ENCODE measurements around the gene LDB2.

LDB2 gene

DNA sequence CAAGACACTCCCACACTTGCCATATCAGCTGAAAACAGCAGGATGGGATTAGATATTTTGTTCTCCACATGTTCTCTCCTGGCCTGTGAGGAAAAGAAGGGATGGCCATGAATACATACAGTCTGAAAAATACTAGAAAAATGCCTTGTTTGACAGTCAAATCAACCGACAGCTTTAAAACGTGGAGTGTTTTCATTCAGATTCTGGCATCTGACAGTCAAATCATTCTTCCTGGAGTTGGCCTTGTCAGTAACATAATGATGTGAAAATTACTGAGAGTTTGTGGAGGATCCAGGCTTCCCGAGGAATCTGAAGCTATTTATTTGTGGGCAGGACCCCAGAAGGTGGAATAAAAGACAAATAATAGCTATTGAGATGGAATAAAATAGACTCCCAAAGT lies 188.2 kb downstream of the LDB2 start:
- DNase-seq = no peak

DNA sequence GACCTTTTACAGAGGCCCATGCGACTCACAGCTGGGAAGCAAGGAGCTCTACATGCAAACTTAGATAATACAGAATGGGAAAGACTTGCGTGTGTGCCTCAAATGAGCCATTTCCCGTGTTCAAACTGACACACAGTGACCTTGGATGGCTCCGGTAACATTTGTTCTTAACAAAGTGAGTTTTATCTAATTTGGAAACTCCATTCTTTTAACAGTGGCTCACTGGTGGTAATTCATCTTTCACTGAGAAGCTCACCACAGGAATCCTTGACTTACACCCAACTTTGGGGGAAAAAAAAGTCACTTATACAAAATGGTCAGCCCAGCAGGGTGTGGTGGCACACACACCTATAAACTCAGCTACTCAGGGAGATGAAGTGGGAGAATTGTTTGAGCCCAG lies 190.6 kb downstream of the LDB2 start:
- no peak for DNase-seq

DNA sequence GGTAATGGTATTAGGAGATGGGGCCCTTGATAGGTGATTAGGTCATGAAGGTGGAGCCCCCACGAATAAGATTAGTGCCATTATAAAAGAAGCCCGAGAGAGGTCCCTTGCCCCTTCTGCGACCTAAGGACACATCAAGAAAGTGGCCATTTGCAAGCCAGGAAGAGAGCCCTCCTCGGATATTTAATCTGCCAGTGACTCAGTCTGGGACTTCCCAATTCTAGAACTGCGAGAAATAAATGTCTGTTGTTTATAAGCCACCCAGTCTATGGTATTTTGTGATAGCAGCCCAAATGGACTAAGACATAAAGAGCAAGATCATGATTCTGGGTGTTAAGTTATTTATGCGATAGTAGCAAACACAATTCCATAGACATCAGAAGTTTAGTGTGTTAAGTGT lies 192.2 kb downstream of the LDB2 start:
- no peak for DNase-seq

DNA sequence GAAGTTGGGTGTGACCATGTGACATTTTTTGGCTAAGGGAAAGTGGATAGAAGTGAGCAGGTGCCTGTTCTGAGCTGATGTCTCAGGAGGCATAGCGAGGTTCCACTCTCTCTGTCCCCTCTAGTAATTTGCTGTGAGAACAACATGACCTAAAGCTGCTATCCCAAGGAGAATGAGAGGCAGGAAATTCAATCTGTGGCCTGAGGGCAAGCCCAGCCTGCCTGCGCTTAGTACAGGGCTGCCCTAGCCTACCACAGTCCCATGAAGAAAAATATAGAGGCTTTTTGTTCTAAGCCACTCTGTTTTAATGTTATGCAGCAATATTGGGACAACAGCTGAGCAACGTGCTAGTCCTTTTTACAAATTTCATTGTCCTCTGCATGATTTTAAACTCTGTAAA lies 193.1 kb downstream of the LDB2 start:
- DNase-seq = no peak

DNA sequence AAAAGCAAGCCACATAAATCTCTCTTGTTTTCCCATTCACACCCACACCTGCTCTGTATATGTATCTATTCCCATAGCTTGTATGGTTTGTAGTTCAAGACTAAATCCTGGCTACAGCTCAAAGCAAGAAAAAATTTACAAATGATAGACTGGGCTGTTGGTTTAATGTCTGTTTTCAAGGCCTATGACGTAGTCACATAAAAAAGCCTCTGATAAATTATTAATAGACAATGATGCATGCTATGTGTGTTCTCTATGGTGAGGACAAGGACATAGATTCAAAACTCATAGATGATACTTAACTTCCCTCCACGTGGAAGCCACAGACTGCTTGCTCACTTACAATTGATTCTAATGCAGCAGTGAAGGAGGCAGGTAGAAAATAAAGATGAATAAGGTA lies 194.0 kb downstream of the LDB2 start:
- no peak for DNase-seq

DNA sequence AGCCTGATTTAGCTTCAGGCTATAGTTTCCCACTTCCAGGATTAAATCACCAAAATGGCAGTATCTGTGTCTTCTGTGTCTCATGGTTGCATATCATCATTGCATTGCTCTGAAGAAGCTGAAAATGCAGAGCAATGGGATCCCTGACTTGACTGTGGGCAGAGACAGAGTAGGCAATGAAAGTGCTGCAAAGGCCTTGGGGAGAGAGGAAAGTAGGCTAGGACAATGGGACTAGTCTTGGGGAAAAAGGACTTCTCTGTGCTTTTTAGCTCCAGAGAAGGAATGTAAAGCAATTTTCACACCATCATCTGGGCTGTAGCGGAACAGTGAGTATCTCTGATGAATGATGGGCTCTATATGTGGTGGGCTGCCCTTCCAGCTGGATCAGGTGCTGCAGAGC lies 202.5 kb downstream of the LDB2 start:
- no peak for DNase-seq

DNA sequence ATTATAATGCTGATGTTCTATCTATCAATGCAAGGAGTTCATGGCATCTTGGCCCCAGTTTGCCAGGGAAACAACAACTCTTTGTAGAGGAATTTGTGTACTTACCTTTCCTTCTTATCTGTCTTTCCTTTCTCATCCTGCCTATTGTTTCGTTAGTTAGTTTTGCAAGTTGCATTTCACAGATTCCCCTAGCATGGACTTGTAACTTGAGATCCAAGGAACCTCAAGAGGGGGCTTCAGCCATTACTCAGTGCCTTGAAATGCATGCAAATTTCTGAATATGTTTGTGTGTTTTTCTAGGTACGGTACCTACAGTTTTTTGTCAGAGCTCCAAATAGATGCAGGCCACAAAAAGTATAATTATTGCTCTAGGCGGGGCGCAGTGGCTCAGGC lies 203.6 kb downstream of the LDB2 start:
- no peak for DNase-seq

DNA sequence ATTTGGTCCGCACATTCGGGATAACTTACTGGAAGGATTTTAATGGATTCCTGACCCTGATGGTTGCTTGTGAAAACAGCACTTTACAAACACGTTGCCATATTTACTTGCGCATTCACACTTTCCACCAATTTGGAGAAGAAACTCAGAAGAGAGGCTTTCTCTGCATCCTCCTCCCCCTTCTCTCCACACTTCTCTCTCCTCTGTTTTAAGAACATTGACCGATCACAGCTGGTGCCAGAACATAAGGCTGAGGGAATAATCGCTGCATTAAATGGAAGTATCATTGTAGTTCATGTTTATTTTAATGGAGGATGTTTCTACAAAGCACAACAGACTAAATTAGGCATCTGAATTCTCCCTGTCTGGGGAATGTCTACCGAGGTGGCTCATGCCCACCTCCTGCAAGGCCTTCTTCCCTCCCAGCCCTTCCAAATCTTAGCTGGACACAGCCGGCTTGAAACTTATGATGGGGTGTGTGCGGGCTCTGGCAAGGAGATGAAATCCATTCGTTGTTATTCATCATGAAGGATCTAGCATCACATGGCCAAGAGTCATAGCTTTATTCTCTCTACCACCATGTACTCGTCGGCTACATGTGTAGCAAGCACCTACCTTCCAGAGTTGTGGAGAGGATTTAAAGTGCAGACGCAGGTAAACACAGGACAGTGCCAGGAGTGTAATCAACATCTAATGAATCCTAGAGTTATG lies 204.1 kb downstream of the LDB2 start:
- no peak for DNase-seq

DNA sequence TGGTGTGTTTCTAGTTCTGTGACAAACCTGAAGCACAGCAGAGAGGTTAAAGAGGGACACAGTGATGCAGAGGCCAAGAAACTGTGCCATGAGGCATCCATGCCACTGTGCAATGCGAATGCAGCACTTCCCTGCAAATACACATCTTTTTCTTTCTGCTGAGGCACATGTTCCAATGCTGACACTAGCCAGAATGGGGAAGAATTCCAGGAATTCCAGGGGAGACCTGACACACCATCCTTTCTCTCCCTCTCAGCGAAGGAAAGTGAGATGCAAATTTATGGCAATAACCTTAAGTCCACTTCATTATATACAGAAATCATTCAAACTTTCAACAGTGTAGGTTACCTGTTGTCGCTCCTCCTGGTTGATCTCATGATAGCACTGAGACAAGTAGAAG lies 204.8 kb downstream of the LDB2 start:
- no peak for DNase-seq

DNA sequence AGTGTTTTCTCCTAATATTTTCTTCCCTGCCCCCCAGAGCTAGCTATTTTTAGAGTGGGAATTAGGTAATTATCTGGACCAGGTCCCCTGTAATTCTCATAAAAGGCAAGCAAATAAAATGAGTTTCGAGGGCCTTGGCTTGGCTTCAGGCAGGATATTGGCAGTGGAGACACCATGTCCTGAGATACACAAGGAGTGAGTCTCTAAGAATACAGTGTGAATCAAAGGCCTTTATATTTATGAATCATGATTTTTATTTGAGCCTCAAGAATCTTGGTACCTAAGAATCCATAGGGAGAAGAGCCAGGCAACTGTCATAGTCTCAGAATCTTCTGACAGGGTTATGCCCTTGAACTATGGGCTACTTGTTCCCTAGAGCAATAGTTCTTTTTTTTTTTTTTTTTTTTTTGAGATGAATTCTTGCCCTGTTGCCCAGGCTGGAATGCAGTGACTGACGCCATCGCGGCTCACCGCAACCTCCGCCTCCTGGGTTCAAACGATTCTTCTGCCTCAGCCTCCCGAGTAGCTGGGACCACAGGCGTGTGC lies 205.4 kb downstream of the LDB2 start:
- DNase-seq = no peak

DNA sequence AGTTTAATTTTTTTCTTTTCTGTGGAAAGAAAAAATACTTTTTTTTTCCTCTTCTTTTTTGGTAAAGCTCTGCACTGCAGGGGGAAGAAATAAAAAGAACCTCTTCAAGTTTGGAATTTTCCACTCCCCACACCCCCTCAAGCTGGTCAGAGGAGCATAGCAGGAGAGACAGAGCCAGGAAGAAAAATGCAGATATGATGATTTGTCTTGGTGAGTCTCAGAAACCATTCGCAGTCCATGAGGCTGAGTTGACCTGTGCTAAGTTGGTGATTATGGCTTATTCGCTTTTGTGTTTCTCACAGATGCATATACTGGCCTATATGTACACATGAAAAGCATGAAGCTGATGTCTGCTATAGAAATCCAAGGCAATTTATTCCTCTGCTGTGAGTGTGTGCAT lies 205.9 kb downstream of the LDB2 start:
- no peak for DNase-seq

DNA sequence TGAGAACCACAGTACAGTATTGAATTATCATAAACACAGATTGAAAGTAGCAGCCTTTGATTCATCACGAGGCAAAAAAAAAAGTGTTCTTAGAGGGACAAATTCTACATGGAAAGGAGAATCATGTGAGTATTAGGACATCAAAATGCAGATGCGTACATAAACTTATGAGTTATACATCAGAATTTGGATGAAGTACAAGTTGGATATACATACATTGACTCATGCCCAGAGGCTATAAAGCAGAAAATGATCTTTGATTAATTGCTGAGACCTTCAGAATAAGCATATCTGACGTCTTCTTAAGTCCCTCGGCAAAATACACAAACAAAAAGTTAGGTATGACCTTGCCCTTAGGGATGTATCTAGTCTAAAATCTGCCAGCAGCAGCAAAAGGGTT lies 206.4 kb downstream of the LDB2 start:
- DNase-seq = no peak

DNA sequence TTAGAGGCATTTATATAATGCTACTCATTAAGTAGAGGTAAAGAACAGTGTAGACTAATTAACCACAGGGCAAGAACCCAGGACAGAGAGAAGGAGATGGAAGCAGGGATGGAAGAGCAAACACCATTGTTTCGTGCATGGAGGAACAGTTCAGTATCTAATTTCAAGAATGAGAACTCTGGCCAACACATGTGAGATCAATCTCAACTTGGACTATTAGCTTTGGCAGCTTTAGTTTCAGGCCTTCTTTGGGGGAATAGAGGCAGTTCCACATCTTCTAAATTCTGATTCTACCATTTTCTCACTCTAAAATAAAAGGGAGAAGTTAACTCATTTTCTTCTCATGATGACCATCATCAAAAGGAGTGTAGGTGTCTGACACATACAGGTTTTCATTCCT lies 207.0 kb downstream of the LDB2 start:
- no peak for DNase-seq

DNA sequence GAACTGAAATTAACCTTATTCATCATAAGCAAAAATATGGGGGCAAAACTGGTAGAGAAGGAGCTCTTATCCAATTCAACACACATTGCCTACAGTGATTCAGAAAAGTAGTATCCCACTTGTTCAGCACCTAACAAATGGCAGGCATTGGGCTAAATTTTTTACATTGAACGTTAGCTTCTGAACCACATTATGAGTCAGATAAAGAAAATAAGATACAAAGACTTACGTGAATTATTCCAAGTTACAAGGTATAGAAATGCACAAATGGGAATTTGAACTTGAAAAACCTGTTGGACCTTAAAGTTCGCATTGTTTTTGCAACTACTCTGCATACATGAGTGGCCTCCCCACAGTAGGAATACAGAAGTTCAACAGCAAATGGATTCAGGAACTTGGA lies 210.6 kb downstream of the LDB2 start:
- no peak for DNase-seq

DNA sequence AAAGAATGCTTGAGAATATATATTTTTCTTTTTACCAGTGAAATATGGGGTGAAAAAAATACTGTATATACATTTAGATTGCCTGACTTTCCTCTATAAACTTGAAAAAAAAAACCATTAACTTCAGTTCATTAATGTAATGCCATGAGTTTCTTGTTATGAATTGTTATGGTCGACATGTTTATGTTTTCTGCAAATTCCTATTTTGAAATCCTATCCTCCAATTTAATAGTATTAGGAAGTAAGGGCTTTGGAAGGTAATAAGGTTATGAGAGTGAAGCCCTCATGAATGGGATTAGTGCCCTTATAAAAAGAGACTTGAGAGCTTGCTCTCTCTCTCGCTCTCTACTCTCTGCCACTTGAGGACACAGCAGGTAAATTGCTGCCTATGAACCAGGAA lies 211.4 kb downstream of the LDB2 start:
- DNase-seq = no peak

DNA sequence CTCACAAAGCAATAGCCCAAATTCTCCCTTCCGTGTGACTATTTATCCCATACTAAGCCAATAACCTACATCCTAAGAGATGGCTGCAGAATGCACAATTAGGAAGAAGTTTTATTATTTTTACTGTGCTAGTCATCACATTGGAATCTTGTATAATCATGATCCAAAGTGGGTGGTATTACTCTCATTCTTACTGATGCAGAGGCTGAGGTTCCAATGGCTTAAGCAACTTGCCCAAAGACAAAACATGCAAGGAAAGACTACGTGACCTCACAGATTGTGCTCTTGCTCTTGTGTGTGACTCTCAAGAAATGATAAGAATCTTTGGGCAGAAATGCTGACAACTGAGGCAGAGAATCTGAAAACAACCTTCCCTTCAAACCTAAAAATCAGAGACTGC lies 212.2 kb downstream of the LDB2 start:
- peak; percentile 90 for DNase-seq

DNA sequence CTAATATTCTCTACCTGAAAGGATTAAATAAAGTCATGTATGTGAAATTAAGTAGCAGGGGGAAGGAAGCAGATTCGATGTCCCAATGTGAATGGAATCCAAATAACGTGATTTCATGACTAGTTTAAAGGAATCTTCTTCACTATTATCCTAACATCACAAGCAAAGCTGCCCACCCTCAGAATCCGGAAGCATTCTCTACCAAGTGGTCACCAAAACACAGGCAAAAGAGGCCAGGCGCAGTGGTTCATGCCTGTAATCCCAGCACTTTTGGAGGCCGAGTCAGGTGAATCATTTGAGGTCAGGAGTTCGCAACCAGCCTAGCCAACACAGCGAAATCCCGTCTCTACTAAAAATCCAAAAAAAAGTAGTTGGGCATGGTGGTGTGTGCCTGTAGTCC lies 212.9 kb downstream of the LDB2 start:
- no peak for DNase-seq

DNA sequence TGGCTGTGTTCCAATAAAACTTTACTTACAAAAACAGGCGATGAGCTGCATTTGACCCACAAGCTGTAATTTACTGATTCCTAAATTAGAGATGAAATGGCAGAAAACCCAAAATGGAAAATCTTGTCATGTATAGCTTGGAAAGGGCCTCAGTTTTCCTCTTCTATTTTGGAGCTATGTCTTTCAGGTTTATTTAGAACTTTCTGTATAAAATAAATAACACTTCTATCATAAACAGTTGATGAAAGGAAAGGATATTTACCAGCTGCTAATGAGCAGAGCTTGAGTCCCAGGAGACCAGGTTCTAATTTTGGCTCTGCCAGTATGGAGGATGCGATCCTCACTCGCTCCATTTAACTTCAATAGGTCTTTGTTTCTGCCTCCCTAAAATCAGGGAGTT lies 213.5 kb downstream of the LDB2 start:
- DNase-seq = no peak

DNA sequence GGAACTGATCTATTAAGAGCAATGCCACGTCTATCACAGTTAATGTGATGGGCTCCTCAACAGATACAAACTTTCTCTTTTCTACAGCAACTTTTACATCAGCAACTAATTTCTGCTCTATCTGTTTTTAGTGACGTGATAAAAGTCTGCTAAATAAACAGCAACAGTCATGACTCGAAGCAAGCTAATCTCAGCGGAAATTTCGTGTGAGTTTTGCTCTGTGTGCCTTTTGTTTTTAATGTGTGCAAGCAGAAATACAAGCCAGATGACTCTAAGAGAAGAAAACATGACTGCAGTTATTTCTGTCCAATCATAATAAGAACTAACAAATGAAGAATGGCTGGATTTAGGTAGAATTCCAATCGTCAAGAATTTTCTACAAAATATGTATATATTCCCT lies 214.3 kb downstream of the LDB2 start:
- DNase-seq = no peak

DNA sequence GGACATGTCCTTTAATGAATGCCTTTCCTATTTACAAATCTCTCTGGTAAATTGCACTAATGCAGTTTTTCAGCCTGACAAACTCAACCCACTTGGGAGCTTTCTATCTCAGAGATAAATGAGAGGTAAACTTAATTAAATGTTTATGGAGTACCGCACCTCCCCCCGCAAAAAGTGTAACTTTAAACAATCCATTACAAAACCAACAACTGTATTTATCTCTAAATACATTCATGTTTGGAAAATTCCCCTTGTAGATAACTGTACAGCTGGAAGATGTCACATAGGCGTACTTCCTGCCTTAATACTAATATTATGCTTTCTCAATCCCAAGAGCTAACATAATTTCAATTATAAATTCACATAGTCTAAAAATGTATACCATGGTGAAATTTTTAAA lies 215.5 kb downstream of the LDB2 start:
- no peak for DNase-seq

DNA sequence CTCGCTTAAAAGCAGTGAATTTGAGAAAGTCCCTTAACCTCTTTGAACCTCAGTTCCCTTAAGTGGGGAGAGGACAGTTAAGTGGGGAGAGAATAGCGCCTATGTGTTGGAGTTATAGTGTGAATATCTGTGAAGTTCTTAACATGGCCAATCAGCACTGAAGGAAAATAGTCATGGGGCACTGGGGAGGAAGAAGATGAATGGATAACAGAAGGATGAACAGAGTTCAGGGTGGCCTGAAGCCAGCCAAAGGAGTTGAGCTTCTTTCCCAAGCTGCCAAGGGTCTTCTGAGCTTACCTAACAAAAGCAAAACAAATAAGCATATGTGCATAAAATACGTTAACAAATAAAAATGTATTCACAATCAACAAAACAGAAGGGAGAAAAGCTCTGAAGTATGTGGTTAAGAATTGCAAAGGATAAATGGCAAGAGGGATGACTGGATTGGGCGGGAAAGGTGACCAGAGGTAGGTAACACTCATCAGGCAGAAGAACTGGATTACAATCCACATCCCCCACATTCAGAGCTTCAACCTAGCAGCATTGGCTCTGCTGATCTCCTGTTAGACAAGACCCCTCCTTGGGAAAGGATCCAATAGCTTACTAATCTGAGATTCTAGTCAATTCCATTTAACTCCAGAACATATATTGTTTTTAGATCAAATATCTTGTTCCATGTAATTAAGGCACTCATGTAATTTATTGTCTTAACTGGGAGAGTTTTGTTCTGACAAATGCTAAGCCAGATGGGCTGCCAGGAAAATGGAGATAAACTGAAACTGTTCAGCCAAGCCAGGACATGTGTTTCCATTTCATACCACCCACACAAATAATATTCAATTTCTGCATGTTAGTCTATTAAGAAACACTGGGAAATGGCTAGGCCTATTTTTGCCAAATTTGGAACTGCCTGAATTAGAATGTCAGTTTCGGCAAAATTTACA lies 221.2 kb downstream of the LDB2 start:
- no peak for DNase-seq

DNA sequence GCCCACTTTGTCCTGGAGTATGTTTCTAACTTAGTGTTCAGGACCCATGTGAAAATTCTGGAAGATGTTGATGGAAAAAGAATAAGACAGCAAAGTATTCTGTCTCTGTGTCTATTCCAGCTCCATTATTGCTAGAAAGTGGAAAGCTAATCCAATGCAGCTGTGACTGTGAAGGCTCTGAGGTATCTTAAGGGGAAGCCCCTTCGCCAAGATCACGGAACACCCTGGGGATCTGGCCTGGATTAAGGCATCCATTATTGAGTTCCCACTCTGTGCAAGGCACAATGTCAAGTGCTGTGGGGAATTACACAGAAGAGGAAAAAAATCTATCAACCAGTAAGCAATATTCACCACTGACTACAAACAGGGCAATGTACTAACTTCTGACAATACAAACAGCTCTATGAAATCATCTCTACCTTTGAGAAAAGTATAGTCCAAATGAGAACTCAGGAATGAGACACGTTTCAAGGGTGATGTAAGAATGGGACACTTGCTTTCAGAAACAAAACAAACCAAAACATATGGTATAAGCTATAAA lies 222.1 kb downstream of the LDB2 start:
- DNase-seq = no peak

DNA sequence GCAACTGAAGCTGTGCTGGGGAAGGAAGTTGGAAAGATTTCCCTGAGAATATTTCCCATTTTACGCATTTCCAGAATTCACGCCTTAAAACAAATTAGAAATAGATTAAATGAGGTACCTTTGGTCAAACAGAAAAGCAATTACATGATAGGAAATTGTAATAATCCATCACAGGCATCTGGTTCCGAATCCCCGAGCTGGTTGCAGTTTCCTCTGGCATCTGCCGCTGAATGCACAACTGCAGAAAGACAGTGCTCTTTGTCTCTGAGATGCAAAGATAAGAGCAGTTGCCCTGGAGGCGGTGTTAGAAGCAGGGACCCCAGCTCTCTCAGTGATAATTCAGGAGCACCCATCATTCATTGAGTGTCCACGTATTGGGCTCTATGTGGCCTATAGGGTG lies 224.4 kb downstream of the LDB2 start:
- no peak for DNase-seq

DNA sequence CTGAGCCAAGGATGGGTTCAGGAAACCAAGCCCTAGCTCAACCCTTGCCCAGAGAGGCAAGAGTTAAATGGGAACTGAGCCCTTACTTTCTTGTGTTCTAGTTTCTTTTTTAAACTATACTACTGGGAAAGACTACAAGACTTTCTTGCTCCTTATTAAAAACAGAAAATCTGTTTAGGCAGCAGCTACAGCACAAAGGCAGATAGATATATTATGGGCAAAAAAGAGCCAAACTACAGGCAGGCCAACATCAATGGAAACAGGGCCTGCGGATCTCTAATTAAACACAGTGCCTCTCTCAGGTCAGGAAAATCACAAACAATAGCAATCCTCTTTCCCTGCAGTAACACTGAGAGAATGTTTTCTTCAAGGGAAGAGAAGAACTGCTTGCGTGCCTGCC lies 226.0 kb downstream of the LDB2 start:
- DNase-seq = no peak
